Suprapubic skin (tissue), 4 donors: ENCODE results near the gene TOM1L2. TPM values are rescaled to one million over a fixed set of nuclear protein-coding genes. Genes with fewer than 3 reads are reported as not detected.

Source experiments
- DNase-seq, 2 donors: peaks; one replicate each; pipeline ENCODE4 v3.0.0-alpha.2; 2019; ENCODE audit warnings: low spot score in 2 of 2
- H3K27ac ChIP-seq: fragments of 200-600 bp; sonication (generic); one replicate; pipeline ENCODE4 v1.5.1; 2019
- H3K27me3 ChIP-seq: fragments of 200-600 bp; sonication (generic); one replicate; pipeline ENCODE4 v1.5.1; 2019
- H3K36me3 ChIP-seq: fragments of 200-600 bp; sonication (generic); one replicate; pipeline ENCODE4 v1.5.1; 2019
- H3K4me1 ChIP-seq: fragments of 200-600 bp; sonication (generic); one replicate; pipeline ENCODE4 v1.5.1; 2019
- H3K4me3 ChIP-seq: fragments of 200-600 bp; sonication (generic); one replicate; pipeline ENCODE4 v1.5.1; 2019; ENCODE audit warnings: mild to moderate bottlenecking
- H3K9me3 ChIP-seq: fragments of 200-600 bp; sonication (generic); one replicate; pipeline ENCODE4 v1.5.1; 2019
- CTCF ChIP-seq, 2 donors: fragments of 200-600 bp in 1 of 2; fragments of 450-650 bp in 1 of 2; sonication (generic) in 1 of 2; IDR thresholded peaks; one replicate each; pipeline ENCODE4 v1.5.1; 2016 to 2019; ENCODE audit warnings: antibody characterized with exemption in 2 of 2, mild to moderate bottlenecking in 1 of 2, moderate library complexity in 1 of 2
- EP300 ChIP-seq: sonication (generic); formaldehyde crosslinking; IDR thresholded peaks from one replicate; pipeline ENCODE4 v1.6.1; 2017; ENCODE audit warnings: antibody characterized with exemption
- POLR2A ChIP-seq, 2 donors: fragments of 450-650 bp; IDR thresholded peaks; one replicate each; pipeline ENCODE4 v1.6.1; 2017; ENCODE audit warnings: antibody characterized with exemption in 2 of 2, mild to moderate bottlenecking in 2 of 2, moderate library complexity in 2 of 2
- POLR2AphosphoS5 ChIP-seq, 3 donors: sonication (generic); formaldehyde crosslinking; IDR thresholded peaks; one replicate each; pipeline ENCODE4 v1.6.1; 2017; ENCODE audit warnings: antibody characterized with exemption in 3 of 3
- WGBS: methylation state at CpG from one replicate; pipeline ENCODE4 v1.1.5; 2018; 5-methylcytosine and 5-hydroxymethylcytosine counted together
- total RNA-seq, 4 donors: library from RNA; depleted of rRNA; stranded (reverse); fragments of >200 nt; gene quantifications; one replicate each; pipeline ENCODE4 v1.1.0, GENCODE V29; 2016

The TOM1L2 gene
- total RNA-seq, 4 donors from 2014 or later: 128 to 259 (median 162) TPM

GRCh38 chr17:18009609-18010420 lies 37.6 kb upstream of the TOM1L2 start:
- H3K36me3 ChIP-seq: peaks cover 14% of the 10 kb centered on the region
- H3K4me1 ChIP-seq: peaks cover 5% of the 10 kb centered on the region
- no peak for DNase-seq

GRCh38 chr17:18008496-18009268 lies 36.5 kb upstream of the TOM1L2 start:
- no peak for DNase-seq
- Histone ChIP-seq H3K27me3 (no peaks in the 10 kb centered on the region), H3K36me3 (peaks cover 14% of the 10 kb centered on the region), H3K9me3 (no peaks in the 10 kb centered on the region), H3K4me3 (no peak overlapping the region), H3K27ac (no peak overlapping the region), H3K4me1 (peaks cover 5% of the 10 kb centered on the region)
- WGBS: 71% methylated on average over 5 of the region's 5 CpGs
- TF ChIP-seq POLR2A (IDR thresholded peaks at IDR 0.05) (no peak), EP300 (no peak), CTCF (IDR thresholded peaks at IDR 0.05) (no peak), POLR2AphosphoS5 (IDR thresholded peaks at IDR 0.05) (no peak)

More at GRCh38 chr17:18009609-18010420, 37.6 kb upstream of the TOM1L2 start:
- no peak overlapping the region for H3K27ac ChIP-seq
- no peaks in the 10 kb centered on the region for H3K27me3 ChIP-seq
- WGBS: 88% methylated on average over 3 of the region's 8 CpGs
- TF ChIP-seq POLR2AphosphoS5 (IDR thresholded peaks at IDR 0.05) (no peak), CTCF (IDR thresholded peaks at IDR 0.05) (no peak), EP300 (no peak), POLR2A (IDR thresholded peaks at IDR 0.05) (no peak)
- no peak overlapping the region for H3K4me3 ChIP-seq
- H3K9me3 ChIP-seq: no peaks in the 10 kb centered on the region

- TF ChIP-seq CTCF (IDR thresholded peaks at IDR 0.05) (no peak), POLR2A (IDR thresholded peaks at IDR 0.05) (no peak), POLR2AphosphoS5 (IDR thresholded peaks at IDR 0.05) (no peak), EP300 (no peak)
- Histone ChIP-seq H3K9me3 (no peaks in the 10 kb centered on the region), H3K36me3 (peaks cover 14% of the 10 kb centered on the region), H3K4me3 (no peak overlapping the region), H3K4me1 (peaks cover 5% of the 10 kb centered on the region), H3K27me3 (no peaks in the 10 kb centered on the region), H3K27ac (no peak overlapping the region)
- 74% methylated on average over 9 of the region's 31 CpGs for WGBS
- no peak for DNase-seq
Measured at GRCh38 chr17:18006495-18007239, 34.5 kb upstream of the TOM1L2 start.

- Histone ChIP-seq H3K27ac (no peak overlapping the region), H3K36me3 (peaks cover 11% of the 10 kb centered on the region), H3K27me3 (no peaks in the 10 kb centered on the region), H3K4me3 (no peak overlapping the region), H3K9me3 (no peaks in the 10 kb centered on the region), H3K4me1 (peaks cover 5% of the 10 kb centered on the region)
- TF ChIP-seq CTCF (IDR thresholded peaks at IDR 0.05) (no peak), EP300 (no peak), POLR2AphosphoS5 (IDR thresholded peaks at IDR 0.05) (no peak), POLR2A (IDR thresholded peaks at IDR 0.05) (no peak)
- WGBS: 72% methylated on average over 3 of the region's 3 CpGs
- DNase-seq: no peak
Measured at GRCh38 chr17:18005496-18005895, 33.3 kb upstream of the TOM1L2 start.
